HG03066 (cell line): ENCODE measurements around the gene HUS1.
"Not testable (repeated sequence)": the region's sequence is repeated elsewhere in the genome, so short reads cannot be mapped to it uniquely, and the experiment has no call there.

ENCODE experiments used
- ATAC-seq: cut with Tn5 transposase; IDR thresholded peaks from one replicate; pipeline ENCODE4 v1.9.1; 2021; ENCODE audit warnings: low read depth; ENCODE audit not compliant: unreplicated experiment

The HUS1 gene

GRCh38 chr7:47980648-47981047, 1.2 kb upstream of the HUS1 start:
- not testable (repeated sequence) for ATAC-seq

GRCh38 chr7:47979832-47980181, 392 bp upstream of the HUS1 start:
- ATAC-seq, result no peak

GRCh38 chr7:47978790-47979144, 648 bp downstream of the HUS1 start:
- no peak for ATAC-seq

- no peak for ATAC-seq
Measured at GRCh38 chr7:47973739-47974138, 5.7 kb downstream of the HUS1 start.

GRCh38 chr7:47970761-47971160, 8.7 kb downstream of the HUS1 start:
- no peak for ATAC-seq

GRCh38 chr7:47968847-47969774, 10.3 kb downstream of the HUS1 start:
- peak; percentile 55 for ATAC-seq

GRCh38 chr7:47967708-47968107, 11.7 kb downstream of the HUS1 start:
- no peak for ATAC-seq

- no peak for ATAC-seq
Measured at GRCh38 chr7:47967123-47967522, 12.3 kb downstream of the HUS1 start.

GRCh38 chr7:47965456-47965855, 14.0 kb downstream of the HUS1 start:
- ATAC-seq, result no peak

GRCh38 chr7:47962262-47962661, 17.2 kb downstream of the HUS1 start:
- no peak for ATAC-seq

GRCh38 chr7:47957156-47957555, 22.3 kb downstream of the HUS1 start:
- ATAC-seq, result no peak

- no peak for ATAC-seq
Measured at GRCh38 chr7:47956220-47956619, 23.2 kb downstream of the HUS1 start.

- ATAC-seq, result no peak
Measured at GRCh38 chr7:47954231-47954911, 25.0 kb downstream of the HUS1 start.

GRCh38 chr7:47953822-47954221, 25.6 kb downstream of the HUS1 start:
- no peak for ATAC-seq

GRCh38 chr7:47952224-47952623, 27.2 kb downstream of the HUS1 start:
- no peak for ATAC-seq

GRCh38 chr7:47951374-47951773, 28.0 kb downstream of the HUS1 start:
- no peak for ATAC-seq

- ATAC-seq, result no peak
Measured at GRCh38 chr7:47950714-47951113, 28.7 kb downstream of the HUS1 start.

- ATAC-seq, result no peak
Measured at GRCh38 chr7:47949703-47950102, 29.7 kb downstream of the HUS1 start.

- ATAC-seq, result no peak
Measured at GRCh38 chr7:47948141-47948790, 31.1 kb downstream of the HUS1 start, which contains the start of gene PKD1L1. TSS of gene PKD1L1 (minus strand) at chr7:47948466. CDS start at chr7:47948440, 26 bp downstream.

- no peak for ATAC-seq
Measured at GRCh38 chr7:47947355-47947749, 32.1 kb downstream of the HUS1 start.

- no peak for ATAC-seq
Measured at GRCh38 chr7:47946581-47947354, 32.6 kb downstream of the HUS1 start.
